SK-N-SH treated with all-trans-retinoic acid at 6 μM for 48 hours (cell line): ENCODE data around the gene ROPN1L.

Source experiments
- ATAC-seq: fragments of 200-7000 bp; cut with Tn5 transposase; 3 replicates; pipeline ENCODE4 v1.9.1; 2020; ENCODE audit warnings: mild to moderate bottlenecking, moderate library complexity
- ARNTL ChIP-seq: fragments of 450-650 bp; formaldehyde crosslinking; IDR thresholded peaks from 2 replicates; pipeline ENCODE4 v1.5.0; 2020; ENCODE audit warnings: low read depth, mild to moderate bottlenecking, moderate library complexity, borderline replicate concordance
- BACH2 ChIP-seq: fragments of 250-450 bp; sonication (Bioruptor Pico); IDR thresholded peaks from 2 replicates; pipeline ENCODE4 v1.9.0; 2021; ENCODE audit warnings: mild to moderate bottlenecking, borderline replicate concordance
- ESRRG ChIP-seq: fragments of 250-450 bp; sonication (Bioruptor Pico); IDR thresholded peaks from 2 replicates; pipeline ENCODE4 v1.6.1; 2021; ENCODE audit warnings: mild to moderate bottlenecking
- GLIS3 ChIP-seq: fragments of 250-450 bp; sonication (Bioruptor Pico); IDR thresholded peaks from 2 replicates; pipeline ENCODE4 v1.5.0; 2020; ENCODE audit warnings: mild to moderate bottlenecking, moderate library complexity
- ISL1 ChIP-seq: fragments of 250-450 bp; sonication (Bioruptor Pico); IDR thresholded peaks from 2 replicates; pipeline ENCODE4 v2.1.2; 2022; ENCODE audit warnings: mild to moderate bottlenecking, moderate library complexity
- PPARA ChIP-seq: fragments of 250-450 bp; sonication (Bioruptor Pico); IDR thresholded peaks from 2 replicates; pipeline ENCODE4 v1.5.0; 2020; ENCODE audit warnings: mild to moderate bottlenecking, borderline replicate concordance
- SNAI2 ChIP-seq: fragments of 250-450 bp; sonication (Bioruptor Pico); IDR thresholded peaks from 2 replicates; pipeline ENCODE4 v1.5.0; 2020; ENCODE audit warnings: mild to moderate bottlenecking, moderate library complexity
- TCF4 ChIP-seq: fragments of 250-450 bp; sonication (Bioruptor Pico); IDR thresholded peaks from 2 replicates; pipeline ENCODE4 v1.8.0; 2021; ENCODE audit warnings: mild to moderate bottlenecking, moderate library complexity, borderline replicate concordance
- ZC3H10 ChIP-seq: fragments of 250-450 bp; sonication (Bioruptor Pico); IDR thresholded peaks from 2 replicates; pipeline ENCODE4 v1.5.1; 2021; ENCODE audit warnings: mild to moderate bottlenecking, moderate library complexity
- ZFP3 ChIP-seq: fragments of 250-450 bp; sonication (Bioruptor Pico); IDR thresholded peaks from 2 replicates; pipeline ENCODE4 v1.5.0; 2020; ENCODE audit warnings: mild to moderate bottlenecking, moderate library complexity
- ZFP30 ChIP-seq: fragments of 450-650 bp; formaldehyde crosslinking; IDR thresholded peaks from 2 replicates; pipeline ENCODE4 v1.5.0; 2022; ENCODE audit warnings: mild to moderate bottlenecking, moderate library complexity
- ZNF565 ChIP-seq: fragments of 450-650 bp; formaldehyde crosslinking; conservative IDR thresholded peaks from 2 replicates; pipeline ENCODE4 v1.5.0; 2020; ENCODE audit warnings: low read depth, mild to moderate bottlenecking, moderate library complexity
- ZNF70 ChIP-seq: fragments of 450-650 bp; formaldehyde crosslinking; IDR thresholded peaks from 2 replicates; pipeline ENCODE4 v1.5.0; 2020; ENCODE audit warnings: mild to moderate bottlenecking, moderate library complexity
- ZNF8 ChIP-seq: fragments of 450-650 bp; formaldehyde crosslinking; IDR thresholded peaks from 2 replicates; pipeline ENCODE4 v1.5.0; 2020; ENCODE audit warnings: mild to moderate bottlenecking, moderate library complexity
- TF ChIP-seq, protein P1 (sequence below): fragments of 250-450 bp; sonication (Bioruptor Pico); IDR thresholded peaks from 2 replicates; pipeline ENCODE4 v1.5.1; 2020; ENCODE audit warnings: low read depth, mild to moderate bottlenecking, moderate library complexity
- TF ChIP-seq, protein P2 (sequence below): fragments of 250-450 bp; sonication (Bioruptor Pico); IDR thresholded peaks from 2 replicates; pipeline ENCODE4 v1.5.0; 2020; ENCODE audit warnings: mild to moderate bottlenecking, moderate library complexity
- TF ChIP-seq, protein P3 (sequence below): fragments of 250-450 bp; sonication (Bioruptor Pico); IDR thresholded peaks from 2 replicates; pipeline ENCODE4 v1.8.0; 2021; ENCODE audit warnings: low read depth, mild to moderate bottlenecking, moderate library complexity, borderline replicate concordance

Gene ROPN1L

DNA sequence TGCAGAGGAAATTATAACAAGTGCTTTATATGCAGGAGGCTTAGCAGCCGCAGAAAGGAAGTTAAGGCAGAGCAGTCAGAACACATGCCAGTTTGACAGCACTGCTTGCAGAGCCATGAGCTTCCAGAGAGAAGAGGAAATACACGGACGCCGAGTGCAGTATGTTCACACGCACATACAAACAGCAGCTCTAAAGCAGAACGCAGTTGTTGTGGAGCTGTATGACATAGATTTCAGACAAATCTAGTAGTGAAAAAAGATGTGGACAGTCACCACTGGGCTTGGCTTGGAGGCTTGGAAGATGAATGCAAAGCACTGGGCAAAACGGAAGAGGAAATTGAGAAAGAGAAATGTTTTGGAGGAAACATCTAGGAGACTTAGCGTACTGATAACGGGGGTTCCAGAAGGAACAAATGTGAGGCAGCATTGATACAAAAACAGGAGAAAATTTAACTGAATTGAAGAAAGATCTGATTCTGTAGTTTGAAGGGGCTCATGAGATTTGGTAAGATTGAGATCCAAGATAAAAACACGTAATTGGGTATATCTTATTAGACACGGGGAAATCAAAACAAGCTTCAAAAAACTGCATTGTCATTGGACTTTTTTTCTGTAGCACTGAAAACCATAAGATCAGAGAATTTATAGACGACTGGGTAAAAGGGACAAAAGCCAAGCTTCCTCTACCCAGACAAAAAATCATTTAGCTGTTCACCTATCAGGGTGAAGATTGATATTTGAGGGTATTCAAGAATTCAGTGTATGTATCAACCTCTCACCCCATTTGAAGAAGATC, 19.6 kb upstream of the ROPN1L start:
- TF ChIP-seq ESRRG (no peak), ISL1 (CRISPR knock-in tag) (no peak), PPARA (CRISPR knock-in tag) (no peak), ZNF565 (CRISPR knock-in tag) (no peak), ZNF70 (no peak), BACH2 (CRISPR knock-in tag) (no peak)
- TF ChIP-seq, protein P1, sequence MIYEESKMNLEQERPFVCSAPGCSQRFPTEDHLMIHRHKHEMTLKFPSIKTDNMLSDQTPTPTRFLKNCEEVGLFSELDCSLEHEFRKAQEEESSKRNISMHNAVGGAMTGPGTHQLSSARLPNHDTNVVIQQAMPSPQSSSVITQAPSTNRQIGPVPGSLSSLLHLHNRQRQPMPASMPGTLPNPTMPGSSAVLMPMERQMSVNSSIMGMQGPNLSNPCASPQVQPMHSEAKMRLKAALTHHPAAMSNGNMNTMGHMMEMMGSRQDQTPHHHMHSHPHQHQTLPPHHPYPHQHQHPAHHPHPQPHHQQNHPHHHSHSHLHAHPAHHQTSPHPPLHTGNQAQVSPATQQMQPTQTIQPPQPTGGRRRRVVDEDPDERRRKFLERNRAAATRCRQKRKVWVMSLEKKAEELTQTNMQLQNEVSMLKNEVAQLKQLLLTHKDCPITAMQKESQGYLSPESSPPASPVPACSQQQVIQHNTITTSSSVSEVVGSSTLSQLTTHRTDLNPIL (CRISPR knock-in tag): no peak
- TF ChIP-seq, protein P2, sequence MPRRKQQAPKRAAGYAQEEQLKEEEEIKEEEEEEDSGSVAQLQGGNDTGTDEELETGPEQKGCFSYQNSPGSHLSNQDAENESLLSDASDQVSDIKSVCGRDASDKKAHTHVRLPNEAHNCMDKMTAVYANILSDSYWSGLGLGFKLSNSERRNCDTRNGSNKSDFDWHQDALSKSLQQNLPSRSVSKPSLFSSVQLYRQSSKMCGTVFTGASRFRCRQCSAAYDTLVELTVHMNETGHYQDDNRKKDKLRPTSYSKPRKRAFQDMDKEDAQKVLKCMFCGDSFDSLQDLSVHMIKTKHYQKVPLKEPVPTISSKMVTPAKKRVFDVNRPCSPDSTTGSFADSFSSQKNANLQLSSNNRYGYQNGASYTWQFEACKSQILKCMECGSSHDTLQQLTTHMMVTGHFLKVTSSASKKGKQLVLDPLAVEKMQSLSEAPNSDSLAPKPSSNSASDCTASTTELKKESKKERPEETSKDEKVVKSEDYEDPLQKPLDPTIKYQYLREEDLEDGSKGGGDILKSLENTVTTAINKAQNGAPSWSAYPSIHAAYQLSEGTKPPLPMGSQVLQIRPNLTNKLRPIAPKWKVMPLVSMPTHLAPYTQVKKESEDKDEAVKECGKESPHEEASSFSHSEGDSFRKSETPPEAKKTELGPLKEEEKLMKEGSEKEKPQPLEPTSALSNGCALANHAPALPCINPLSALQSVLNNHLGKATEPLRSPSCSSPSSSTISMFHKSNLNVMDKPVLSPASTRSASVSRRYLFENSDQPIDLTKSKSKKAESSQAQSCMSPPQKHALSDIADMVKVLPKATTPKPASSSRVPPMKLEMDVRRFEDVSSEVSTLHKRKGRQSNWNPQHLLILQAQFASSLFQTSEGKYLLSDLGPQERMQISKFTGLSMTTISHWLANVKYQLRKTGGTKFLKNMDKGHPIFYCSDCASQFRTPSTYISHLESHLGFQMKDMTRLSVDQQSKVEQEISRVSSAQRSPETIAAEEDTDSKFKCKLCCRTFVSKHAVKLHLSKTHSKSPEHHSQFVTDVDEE: no peak
- no peak for ATAC-seq

DNA sequence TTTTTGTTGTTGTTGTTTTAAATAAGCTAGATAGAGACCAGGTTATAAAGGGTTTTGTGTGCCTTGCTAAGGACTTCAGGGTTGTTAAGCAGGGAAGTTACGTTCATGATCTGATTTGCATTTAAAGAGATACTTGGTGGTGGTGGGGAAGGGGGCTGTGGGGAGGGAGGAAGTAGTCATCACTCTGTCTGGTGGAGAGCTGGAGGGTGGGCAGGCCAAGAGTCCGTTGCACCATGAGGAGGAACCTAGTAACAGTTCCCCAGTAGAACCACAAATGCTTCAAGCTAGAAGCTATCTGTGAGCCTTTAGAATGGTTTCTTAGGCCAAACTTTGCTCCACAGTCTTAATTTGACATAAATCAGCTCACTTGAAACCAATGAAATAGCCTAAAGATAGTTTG, 18.7 kb upstream of the ROPN1L start:
- no peak for TF ChIP-seq GLIS3 (CRISPR knock-in tag)
- no peak for TF ChIP-seq ZNF565 (CRISPR knock-in tag)
- no peak for TF ChIP-seq ESRRG
- TF ChIP-seq ZNF8: no peak
- TF ChIP-seq, protein P3, sequence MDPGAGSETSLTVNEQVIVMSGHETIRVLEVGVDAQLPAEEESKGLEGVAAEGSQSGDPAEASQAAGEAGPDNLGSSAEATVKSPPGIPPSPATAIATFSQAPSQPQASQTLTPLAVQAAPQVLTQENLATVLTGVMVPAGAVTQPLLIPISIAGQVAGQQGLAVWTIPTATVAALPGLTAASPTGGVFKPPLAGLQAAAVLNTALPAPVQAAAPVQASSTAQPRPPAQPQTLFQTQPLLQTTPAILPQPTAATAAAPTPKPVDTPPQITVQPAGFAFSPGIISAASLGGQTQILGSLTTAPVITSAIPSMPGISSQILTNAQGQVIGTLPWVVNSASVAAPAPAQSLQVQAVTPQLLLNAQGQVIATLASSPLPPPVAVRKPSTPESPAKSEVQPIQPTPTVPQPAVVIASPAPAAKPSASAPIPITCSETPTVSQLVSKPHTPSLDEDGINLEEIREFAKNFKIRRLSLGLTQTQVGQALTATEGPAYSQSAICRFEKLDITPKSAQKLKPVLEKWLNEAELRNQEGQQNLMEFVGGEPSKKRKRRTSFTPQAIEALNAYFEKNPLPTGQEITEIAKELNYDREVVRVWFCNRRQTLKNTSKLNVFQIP (CRISPR knock-in tag): no peak
- no peak for TF ChIP-seq PPARA (CRISPR knock-in tag)
- no peak for TF ChIP-seq ZFP30 (CRISPR knock-in tag)
- no peak for ATAC-seq

DNA sequence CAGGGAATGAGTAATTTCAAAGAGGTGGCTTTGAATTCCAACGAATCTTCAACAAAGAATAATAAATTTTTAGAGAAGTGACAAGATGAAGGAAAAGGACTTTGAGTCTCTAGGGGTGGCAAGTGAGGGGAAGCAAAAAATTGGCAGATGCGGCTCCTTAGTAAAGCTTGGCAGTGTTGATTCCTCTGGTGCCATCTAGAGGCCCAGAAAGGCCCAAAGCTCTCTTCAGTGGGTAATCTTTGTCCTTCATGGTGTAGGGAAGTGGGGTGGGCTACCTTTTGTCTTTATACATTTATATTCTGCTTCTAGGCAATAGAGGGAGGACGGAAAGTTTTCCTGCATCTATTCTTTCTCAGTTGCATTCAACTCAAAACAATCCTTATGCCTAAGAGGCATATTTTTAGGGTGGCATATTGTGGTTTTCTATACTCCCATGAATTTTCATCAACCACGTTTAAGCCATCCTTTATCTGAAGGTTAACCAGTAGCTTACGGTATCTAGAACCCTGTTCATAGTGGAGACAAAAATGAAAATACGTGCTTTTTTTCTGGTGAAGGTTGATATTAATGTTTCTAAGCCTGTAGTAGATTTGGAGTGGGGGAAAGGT, 17.5 kb upstream of the ROPN1L start:
- peak; percentile 82 for ATAC-seq
- TF ChIP-seq ARNTL (CRISPR knock-in tag) (no peak), ZFP30 (CRISPR knock-in tag) (no peak), BACH2 (CRISPR knock-in tag) (no peak), PPARA (CRISPR knock-in tag) (no peak)

DNA sequence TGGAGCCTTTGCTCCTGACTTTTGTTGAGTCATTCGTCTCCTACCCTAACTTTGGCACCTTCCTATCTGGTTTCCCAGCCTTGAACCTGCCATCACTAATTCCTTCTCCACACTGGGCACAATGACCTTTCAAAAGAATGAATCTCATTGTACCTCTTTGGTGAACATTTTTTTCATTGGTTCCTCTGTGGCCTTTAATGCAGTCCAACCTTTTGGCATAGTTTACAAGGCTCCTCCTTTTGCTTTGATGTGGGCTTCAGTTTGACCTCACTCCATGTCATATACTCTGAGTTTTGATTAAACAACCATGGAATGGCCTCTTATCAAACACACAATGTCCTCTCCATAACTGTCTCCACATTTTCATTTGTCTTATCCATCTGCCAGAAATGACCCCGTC, 14.5 kb upstream of the ROPN1L start:
- no peak for ATAC-seq
- TF ChIP-seq ZFP3 (CRISPR knock-in tag) (no peak), ZNF70 (no peak), PPARA (CRISPR knock-in tag) (no peak), ESRRG (no peak)

DNA sequence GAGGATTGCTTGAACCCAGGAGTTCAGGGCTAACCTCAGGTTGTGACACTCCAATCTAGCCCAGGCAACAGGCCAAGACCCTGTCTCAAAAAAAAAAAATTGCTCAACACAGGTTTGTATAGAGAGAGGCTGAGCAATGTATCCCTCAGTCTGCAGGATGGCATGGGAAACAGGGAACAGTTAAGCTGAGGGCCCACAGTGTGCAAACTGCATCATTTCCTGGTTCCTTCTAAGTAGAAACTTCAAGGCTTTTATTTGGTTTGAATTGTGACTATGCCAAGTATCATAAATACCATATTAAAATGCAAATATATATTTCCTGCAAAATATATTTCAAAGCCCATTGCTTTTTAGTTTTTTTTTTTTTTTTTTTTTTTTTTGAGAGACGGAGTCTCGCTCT, 13.7 kb upstream of the ROPN1L start:
- TF ChIP-seq ARNTL (CRISPR knock-in tag): no peak
- TF ChIP-seq, protein P2: no peak
- TF ChIP-seq SNAI2 (CRISPR knock-in tag): no peak
- TF ChIP-seq ZFP30 (CRISPR knock-in tag): no peak
- no peak for TF ChIP-seq ZC3H10
- no peak for TF ChIP-seq TCF4
- ATAC-seq: no peak
